HFFc6 (cell line): ENCODE measurements around the gene SOS2. TPM values are rescaled to one million over a fixed set of nuclear protein-coding genes. Genes with fewer than 3 reads are reported as not detected.
A peak's percentile ranks its signal among the peaks of the same experiment; 100 is the strongest.

Source experiments
- DNase-seq: peaks from one replicate; pipeline ENCODE4 v3.0.0-alpha.2; 2018
- H3K27ac Mint-ChIP-seq: 2 replicates; pipeline ENCODE4 v1.8.0; 2020; ENCODE audit warnings: mild to moderate bottlenecking, mixed read lengths
- H3K27me3 Mint-ChIP-seq: 2 replicates; pipeline ENCODE4 v1.8.0; 2021; ENCODE audit warnings: mild to moderate bottlenecking, moderate library complexity, mixed read lengths; ENCODE audit not compliant: insufficient read depth
- H3K36me3 Mint-ChIP-seq: 2 replicates; pipeline ENCODE4 v1.8.0; 2021; ENCODE audit warnings: low read depth, mixed read lengths
- H3K4me1 Mint-ChIP-seq: 2 replicates; pipeline ENCODE4 v1.8.0; 2020; ENCODE audit warnings: low read depth, mixed read lengths
- H3K4me3 Mint-ChIP-seq: 2 replicates; pipeline ENCODE4 v1.8.0; 2020; ENCODE audit warnings: mild to moderate bottlenecking, moderate library complexity, mixed read lengths
- H3K9me3 Mint-ChIP-seq: 2 replicates; pipeline ENCODE4 v1.8.0; 2020; ENCODE audit warnings: mild to moderate bottlenecking, mixed read lengths
- total RNA-seq, 6 experiments: library from RNA; stranded (reverse); fragmentation: NEBNext Ultra II Directional; extraction: Animal tissue kit (Norgen Biotek cat#: 25700); gene quantifications; 2 replicates in 1 of 6; 3 replicates in 5 of 6; pipeline ENCODE4 v1.2.3, GENCODE V29; 2021
- TF ChIP-seq, protein P1 (sequence below): fragments of 200-600 bp; sonication (generic); IDR thresholded peaks from 2 replicates; pipeline ENCODE4 v1.5.0; 2021; ENCODE audit warnings: antibody characterized with exemption, mild to moderate bottlenecking

SOS2 gene
- total RNA-seq, 6 experiments from 2014 or later = 11.8 to 14.5 (median 13.3) TPM

DNA sequence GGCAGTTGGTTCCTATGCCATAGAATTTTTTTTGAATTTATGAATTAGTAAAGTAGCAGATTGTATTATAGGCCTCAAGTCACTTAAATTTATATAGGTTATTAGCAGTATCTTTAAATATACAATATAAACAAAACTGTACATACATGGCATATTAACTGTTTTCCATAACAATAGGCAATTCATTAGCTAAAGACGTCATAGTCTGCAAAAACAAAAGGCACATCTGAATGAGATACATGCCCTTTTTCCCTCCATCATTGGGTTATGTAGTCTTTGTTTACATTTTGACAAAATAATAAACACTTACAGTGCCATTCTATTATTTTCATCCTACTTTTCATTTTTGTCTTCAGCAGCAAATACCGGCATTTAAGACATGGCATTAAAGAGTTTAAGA, 113.9 kb downstream of the SOS2 start:
- Mint-ChIP-seq H3K4me3 (no peak overlapping the region), H3K27ac (no peak overlapping the region), H3K4me1 (peaks cover 20% of the 10 kb centered on the region), H3K27me3 (peaks cover 6% of the 10 kb centered on the region; the same call in 1 of the 2 replicates), H3K36me3 (peaks cover 16% of the 10 kb centered on the region), H3K9me3 (no peaks in the 10 kb centered on the region)
- TF ChIP-seq, protein P1, sequence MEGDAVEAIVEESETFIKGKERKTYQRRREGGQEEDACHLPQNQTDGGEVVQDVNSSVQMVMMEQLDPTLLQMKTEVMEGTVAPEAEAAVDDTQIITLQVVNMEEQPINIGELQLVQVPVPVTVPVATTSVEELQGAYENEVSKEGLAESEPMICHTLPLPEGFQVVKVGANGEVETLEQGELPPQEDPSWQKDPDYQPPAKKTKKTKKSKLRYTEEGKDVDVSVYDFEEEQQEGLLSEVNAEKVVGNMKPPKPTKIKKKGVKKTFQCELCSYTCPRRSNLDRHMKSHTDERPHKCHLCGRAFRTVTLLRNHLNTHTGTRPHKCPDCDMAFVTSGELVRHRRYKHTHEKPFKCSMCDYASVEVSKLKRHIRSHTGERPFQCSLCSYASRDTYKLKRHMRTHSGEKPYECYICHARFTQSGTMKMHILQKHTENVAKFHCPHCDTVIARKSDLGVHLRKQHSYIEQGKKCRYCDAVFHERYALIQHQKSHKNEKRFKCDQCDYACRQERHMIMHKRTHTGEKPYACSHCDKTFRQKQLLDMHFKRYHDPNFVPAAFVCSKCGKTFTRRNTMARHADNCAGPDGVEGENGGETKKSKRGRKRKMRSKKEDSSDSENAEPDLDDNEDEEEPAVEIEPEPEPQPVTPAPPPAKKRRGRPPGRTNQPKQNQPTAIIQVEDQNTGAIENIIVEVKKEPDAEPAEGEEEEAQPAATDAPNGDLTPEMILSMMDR = no peak
- no peak for DNase-seq

GRCh38 chr14:50116966-50117365, 114.4 kb downstream of the SOS2 start:
- TF ChIP-seq, protein P1 = no peak
- H3K9me3 Mint-ChIP-seq = no peaks in the 10 kb centered on the region
- no peak for DNase-seq
- H3K4me1 Mint-ChIP-seq = peaks cover 20% of the 10 kb centered on the region
- peaks cover 6% of the 10 kb centered on the region; the same call in 1 of the 2 replicates for H3K27me3 Mint-ChIP-seq
- H3K36me3 Mint-ChIP-seq = peaks cover 16% of the 10 kb centered on the region
- H3K4me3 Mint-ChIP-seq = peak overlapping the region; percentile 96
- peak overlapping the region; percentile 98 for H3K27ac Mint-ChIP-seq

- Mint-ChIP-seq H3K27me3 (peaks cover 6% of the 10 kb centered on the region; the same call in 1 of the 2 replicates), H3K4me1 (peaks cover 20% of the 10 kb centered on the region), H3K9me3 (no peaks in the 10 kb centered on the region), H3K36me3 (peaks cover 18% of the 10 kb centered on the region), H3K27ac (peak within 1 kb of the TSS; percentile 98), H3K4me3 (peak within 1 kb of the TSS; percentile 96)
- TF ChIP-seq, protein P1 = no peak; the same call in 1 of the 2 replicates
- DNase-seq = peak; percentile 80
Observed at GRCh38 chr14:50116181-50116956, 115.0 kb downstream of the SOS2 start, which contains the start of gene VCPKMT. Gene VCPKMT, minus strand, starts transcription at chr14:50116572. Its CDS starts 20 bp downstream, at chr14:50116552.

DNA sequence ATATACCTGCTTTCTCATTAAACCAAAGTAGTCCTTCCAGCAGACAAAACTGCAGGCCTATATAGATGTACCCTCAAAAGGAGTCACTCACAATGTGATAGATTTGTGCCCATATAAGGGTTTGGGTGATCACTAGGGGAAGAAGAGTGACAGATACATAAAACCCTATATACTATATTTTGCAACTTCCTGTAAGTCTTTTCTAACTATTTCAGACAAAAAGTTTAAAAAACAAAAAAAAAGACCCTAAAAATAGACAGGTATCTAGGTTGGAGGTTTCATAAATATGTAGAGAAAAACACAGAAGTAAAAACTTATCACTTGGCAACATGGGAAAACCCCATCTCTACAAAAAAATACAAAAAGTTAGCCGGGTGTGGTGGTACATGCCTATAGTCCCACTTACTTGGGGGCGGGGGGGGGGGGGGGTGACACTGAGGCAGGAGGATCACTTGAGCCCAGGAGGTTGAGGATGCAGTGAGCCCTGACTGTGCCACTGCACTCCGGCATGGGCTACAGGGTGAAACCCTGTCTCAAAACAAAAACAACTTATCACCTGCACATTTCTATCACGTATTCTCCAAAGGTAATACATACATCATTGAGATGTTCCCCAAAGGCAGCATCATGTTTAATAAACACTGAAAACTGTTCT, 117.9 kb downstream of the SOS2 start:
- no peak for DNase-seq
- Mint-ChIP-seq H3K36me3 (peaks cover 29% of the 10 kb centered on the region), H3K27me3 (peaks cover 6% of the 10 kb centered on the region; the same call in 1 of the 2 replicates), H3K4me1 (peaks cover 20% of the 10 kb centered on the region), H3K4me3 (peak overlapping the region; percentile 45; the same call in 1 of the 2 replicates), H3K27ac (no peak overlapping the region), H3K9me3 (no peaks in the 10 kb centered on the region)
- TF ChIP-seq, protein P1 = no peak

DNA sequence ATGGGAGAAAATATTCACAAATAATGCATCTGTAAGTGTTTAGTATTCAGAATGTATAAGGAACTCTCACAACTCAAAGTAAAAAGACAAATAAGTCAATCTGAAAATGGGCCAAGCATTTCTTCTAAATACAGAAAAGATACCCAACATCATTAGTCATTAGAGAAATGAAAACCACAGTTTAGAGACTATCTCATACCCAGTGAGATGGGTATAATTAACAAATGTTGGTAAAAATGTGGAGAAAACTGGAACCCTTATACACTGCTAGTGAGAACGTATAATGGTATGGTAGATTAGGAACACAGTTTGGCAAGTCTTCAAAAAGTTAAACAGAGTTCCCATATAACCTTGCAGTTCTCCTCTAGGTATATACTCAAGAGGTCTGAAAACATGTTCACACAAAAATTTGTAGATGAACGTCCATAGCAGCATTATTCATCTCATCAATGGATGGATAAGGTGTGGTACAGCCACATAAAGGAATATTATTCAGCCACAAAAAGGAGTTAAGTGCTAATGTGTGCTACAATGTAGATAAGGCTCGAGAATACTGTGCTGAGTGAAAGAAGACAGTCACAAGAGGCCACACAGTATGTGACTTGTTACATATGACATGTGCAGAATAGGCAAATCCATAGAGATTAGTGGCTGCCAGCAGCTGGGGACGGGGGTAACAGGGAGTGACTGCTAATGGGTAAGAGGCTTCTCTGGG, 120.9 kb downstream of the SOS2 start:
- Mint-ChIP-seq H3K4me3 (no peak overlapping the region), H3K27me3 (no peaks in the 10 kb centered on the region; the same call in 1 of the 2 replicates), H3K4me1 (peaks cover 9% of the 10 kb centered on the region), H3K27ac (no peak overlapping the region), H3K36me3 (peaks cover 22% of the 10 kb centered on the region), H3K9me3 (no peaks in the 10 kb centered on the region)
- TF ChIP-seq, protein P1 = no peak
- no peak for DNase-seq
